HCT116 (cell line): ENCODE measurements around the gene MAP3K10. TPM values are rescaled to one million over a fixed set of nuclear protein-coding genes. Genes with fewer than 3 reads are reported as not detected.

Source experiments
- ATAC-seq: fragments of 200-7000 bp; cut with Tn5 transposase; 2 replicates; pipeline ENCODE4 v1.9.1; 2020; ENCODE audit warnings: mild to moderate bottlenecking, moderate library complexity
- BruUV-seq: library from RNA; stranded (reverse); fragments of 400-500 nt; replicated peaks from 2 replicates; lab custom pipeline; 2021; lab: Mats Ljungman, UMichigan
- CTCF ChIA-PET: fragments of 300-600 bp; sonication (Branson Sonifier 250); formaldehyde crosslinking; loops from one replicate; lab custom pipeline; 2021; ENCODE audit warnings: antibody characterized with exemption; lab: Charles Lee
- POLR2A ChIA-PET: fragments of 300-600, 350-600 bp; sonication (Branson Sonifier 250); formaldehyde crosslinking; loops from one replicate; lab custom pipeline; 2021; ENCODE audit warnings: antibody characterized with exemption; lab: Charles Lee
- RAD21 ChIA-PET, 2 experiments: fragments of 300-600 bp; sonication (Branson Sonifier 250); formaldehyde crosslinking; loops; one replicate each; lab custom pipeline; 2023; ENCODE audit warnings: low total read pairs in 2 of 2; ENCODE audit not compliant: uncharacterized antibody in 2 of 2, unreplicated experiment in 2 of 2, low non-redundant PET in 1 of 2; lab: Charles Lee
- DNase-seq: peaks from one replicate; pipeline ENCODE4 v3.0.0-alpha.2; 2010; ENCODE audit warnings: low read depth, low spot score
- H2AFZ ChIP-seq: fragments of 200-600 bp; shearing (Covaris generic), sonication (generic); 2 replicates; pipeline ENCODE4 v1.6.1; 2017; ENCODE audit warnings: low read depth, mixed run types, mixed read lengths, antibody characterized with exemption, low read length; ENCODE audit not compliant: poor library complexity, severe bottlenecking
- H3K27ac ChIP-seq: 2 replicates; pipeline ENCODE4 v1.5.1; 2012; ENCODE audit warnings: low read depth, low read length
- H3K27me3 ChIP-seq: fragments of 200-600 bp; sonication (generic); 2 replicates; pipeline ENCODE4 v1.6.1; 2016; ENCODE audit warnings: mixed run types, low read length, mixed read lengths; ENCODE audit not compliant: insufficient read depth
- H3K36me3 ChIP-seq, 2 experiments: fragments of 200-500 bp in 1 of 2; fragments of 200-600 bp in 1 of 2; sonication (Bioruptor generic) in 1 of 2; sonication (generic) in 1 of 2; 2 replicates each; pipeline versions ENCODE4 v1.5.1 to v1.6.1; 2014 to 2016; ENCODE audit warnings: low read length in 2 of 2, inconsistent platforms in 1 of 2, mixed read lengths in 1 of 2, mixed run types in 1 of 2; ENCODE audit not compliant: insufficient read depth in 2 of 2, control insufficient read depth in 1 of 2
- H3K4me1 ChIP-seq, 2 experiments: fragments of 200-600 bp in 1 of 2; sonication (generic) in 1 of 2; 2 replicates each; pipeline versions ENCODE4 v1.5.1 to v1.6.1; 2012 to 2017; ENCODE audit warnings: low read length in 2 of 2, inconsistent platforms in 1 of 2, mild to moderate bottlenecking in 1 of 2, mixed read lengths in 1 of 2, mixed run types in 1 of 2, moderate library complexity in 1 of 2; ENCODE audit not compliant: insufficient read depth in 2 of 2, control insufficient read depth in 1 of 2
- H3K4me2 ChIP-seq: fragments of 200-600 bp; sonication (generic); 2 replicates; pipeline ENCODE4 v1.6.1; 2017; ENCODE audit warnings: mixed run types, low read length, mixed read lengths
- H3K4me3 ChIP-seq, 2 experiments: fragments of 200-600 bp in 1 of 2; sonication (generic) in 1 of 2; replicated peaks in 1 of 2; 2 replicates each; pipeline ENCODE4 v1.5.1; 2011 to 2016; ENCODE audit warnings: low read length in 2 of 2, control low read depth in 1 of 2, low read depth in 1 of 2, mild to moderate bottlenecking in 1 of 2, mixed read lengths in 1 of 2, mixed run types in 1 of 2
- H3K79me2 ChIP-seq: fragments of 200-600 bp; sonication (generic); 2 replicates; pipeline ENCODE4 v1.6.1; 2017; ENCODE audit warnings: mild to moderate bottlenecking, mixed run types, low read length, moderate library complexity, mixed read lengths; ENCODE audit not compliant: insufficient read depth
- H3K9ac ChIP-seq: fragments of 200-600 bp; sonication (generic); 2 replicates; pipeline ENCODE4 v1.6.1; 2016; ENCODE audit warnings: low read length, mixed read lengths
- H3K9me2 ChIP-seq: fragments of 200-600 bp; sonication (generic), shearing (Covaris generic); 2 replicates; pipeline ENCODE4 v1.6.1; 2017; ENCODE audit warnings: mixed run types, mild to moderate bottlenecking, moderate library complexity; ENCODE audit not compliant: insufficient read depth
- H3K9me3 ChIP-seq, 2 experiments: fragments of 200-500 bp in 1 of 2; fragments of 200-600 bp in 1 of 2; sonication (Bioruptor generic) in 1 of 2; sonication (generic) in 1 of 2; 2 replicates each; pipeline ENCODE4 v1.6.1; 2014 to 2017; ENCODE audit warnings: low read length in 2 of 2, mixed read lengths in 2 of 2, inconsistent platforms in 1 of 2, low read depth in 1 of 2, mild to moderate bottlenecking in 1 of 2, mixed run types in 1 of 2, moderate library complexity in 1 of 2; ENCODE audit not compliant: control insufficient read depth in 1 of 2, insufficient read depth in 1 of 2
- H4K20me1 ChIP-seq: fragments of 200-600 bp; sonication (generic), shearing (Covaris generic); 2 replicates; pipeline ENCODE4 v1.6.1; 2017; ENCODE audit warnings: mixed run types, mild to moderate bottlenecking, moderate library complexity; ENCODE audit not compliant: insufficient read depth
- ATF3 ChIP-seq: IDR thresholded peaks from 2 replicates; pipeline ENCODE4 v1.6.1; 2012
- CBX3 ChIP-seq: IDR thresholded peaks from 2 replicates; pipeline ENCODE4 v1.6.1; 2012; ENCODE audit warnings: low read depth
- CEBPB ChIP-seq: IDR thresholded peaks from 2 replicates; pipeline ENCODE4 v1.6.1; 2012; ENCODE audit warnings: low read depth
- CTCF ChIP-seq, 3 experiments: fragments of 200-600 bp in 1 of 3; sonication (generic) in 1 of 3; IDR thresholded peaks in 2 of 3; conservative IDR thresholded peaks in 1 of 3; 2 replicates each; pipeline ENCODE4 v1.5.1; 2012 to 2017; ENCODE audit warnings: low read depth in 2 of 3, low read length in 2 of 3, antibody characterized with exemption in 1 of 3, borderline replicate concordance in 1 of 3, control low read depth in 1 of 3, mild to moderate bottlenecking in 1 of 3, mixed read lengths in 1 of 3, mixed run types in 1 of 3, moderate library complexity in 1 of 3; ENCODE audit not compliant: insufficient read depth in 1 of 3
- EZH2 ChIP-seq: fragments of 200-600 bp; sonication (generic); IDR thresholded peaks from 2 replicates; pipeline ENCODE4 v1.6.1; 2017; ENCODE audit warnings: antibody characterized with exemption, mixed run types
- FOSL1 ChIP-seq: IDR thresholded peaks from 2 replicates; pipeline ENCODE4 v1.6.1; 2012; ENCODE audit warnings: low read depth
- JUND ChIP-seq: IDR thresholded peaks from 2 replicates; pipeline ENCODE4 v1.6.1; 2012
- MAX ChIP-seq: IDR thresholded peaks from 2 replicates; pipeline ENCODE4 v1.6.1; 2012
- POLR2A ChIP-seq: IDR thresholded peaks from 2 replicates; pipeline ENCODE4 v1.7.0; 2011; ENCODE audit warnings: borderline replicate concordance; ENCODE audit not compliant: insufficient read depth, insufficient read length; ENCODE audit errors: extremely low read depth
- REST ChIP-seq: IDR thresholded peaks from 2 replicates; pipeline ENCODE4 v1.6.1; 2012; ENCODE audit warnings: low read depth
- SIN3A ChIP-seq: IDR thresholded peaks from 2 replicates; pipeline ENCODE4 v1.6.1; 2012; ENCODE audit warnings: low read depth
- SRF ChIP-seq: IDR thresholded peaks from 2 replicates; pipeline ENCODE4 v1.6.1; 2012; ENCODE audit warnings: low read depth
- ZBTB33 ChIP-seq: IDR thresholded peaks from 2 replicates; pipeline ENCODE4 v1.6.1; 2011; ENCODE audit warnings: mild to moderate bottlenecking, low read length, moderate library complexity; ENCODE audit not compliant: insufficient replicate concordance; ENCODE audit errors: extremely low read depth
- ZFX ChIP-seq: fragments of 450-650 bp; IDR thresholded peaks from 2 replicates; pipeline ENCODE4 v1.6.1; 2017
- ZNF274 ChIP-seq: fragments of 200-500 bp; sonication (Bioruptor generic); IDR thresholded peaks from 2 replicates; pipeline ENCODE4 v1.6.1; 2014; ENCODE audit warnings: mild to moderate bottlenecking, low read depth, low read length, inconsistent platforms
- intact Hi-C: fragments of 100-400 bp; cut with micrococcal nuclease; formaldehyde crosslinking; loops from 2 replicates; pipeline ENCODE4 v1.10.0; 2022
- total RNA-seq: library from RNA; stranded (reverse); gene quantifications from one replicate; pipeline ENCODE4 v1.2.1, GENCODE V29; 2021; ENCODE audit not compliant: unreplicated experiment

The MAP3K10 gene
- total RNA-seq, 1 experiment from 2014 or later = 17.3 TPM

- TF ChIP-seq EZH2 = no peak
- TF ChIP-seq ZBTB33 = no peak
- no peak for TF ChIP-seq ZNF274
- TF ChIP-seq ZFX = 0 out of 2 replicates have a peak, but pooled peaks have one; percentile 16
- no peak for TF ChIP-seq MAX
- TF ChIP-seq POLR2A = no peak
- no peak for TF ChIP-seq SIN3A
- 0 out of 2 replicates have a peak, but pooled peaks have one; percentile 14 for TF ChIP-seq FOSL1
These were observed 65.9 kb downstream of the MAP3K10 start (continued) for GRCh38 chr19:40257096-40257517.

- RAD21 ChIA-PET = no interaction called here
- BruUV-seq = no TSS peak
- POLR2A ChIA-PET = no interaction called here
- no peak for TF ChIP-seq POLR2A
- no peak for TF ChIP-seq JUND
- no peak for TF ChIP-seq ZBTB33
- no peak for TF ChIP-seq ZFX
- TF ChIP-seq ATF3 = no peak
- no peak for TF ChIP-seq CTCF (IDR thresholded peaks at IDR 0.05 in 2 of 3, conservative IDR thresholded peaks at IDR 0.05 in 1 of 3; ENCODE audit: borderline replicate concordance in 1 of 3, insufficient read depth in 1 of 3, low read depth in 2 of 3, low read length in 2 of 3)
- no peak for TF ChIP-seq REST
- TF ChIP-seq FOSL1 = no peak
- TF ChIP-seq CEBPB = no peak
- no peak for TF ChIP-seq CBX3
- no peak for TF ChIP-seq SRF
These were observed 70.4 kb downstream of the MAP3K10 start for GRCh38 chr19:40261631-40262030.

More at GRCh38 chr19:40261631-40262030, 70.4 kb downstream of the MAP3K10 start:
- intact Hi-C loops = no loop called here
- Histone ChIP-seq H2AFZ (no peak overlapping the region), H3K9me3 (no peaks in the 10 kb centered on the region), H3K4me2 (no peak overlapping the region), H3K4me3 (no peak overlapping the region), H3K4me1 (peaks cover 12 to 22% of the 10 kb centered on the region in 2 experiments; a peak in 2 of 4 replicates), H4K20me1 (no peaks in the 10 kb centered on the region), H3K27me3 (no peaks in the 10 kb centered on the region), H3K36me3 (peaks cover under 1 to 15% of the 10 kb centered on the region in 2 experiments; a peak in 3 of 4 replicates), H3K79me2 (peaks cover 40% of the 10 kb centered on the region), H3K9me2 (no peaks in the 10 kb centered on the region), H3K27ac (no peak overlapping the region), H3K9ac (no peak overlapping the region)
- no peak for DNase-seq
- CTCF ChIA-PET = no interaction called here
- no peak for ATAC-seq
